Loucy (cell line): ENCODE results near the gene NXPH2.

ENCODE experiments used
- H2AFZ ChIP-seq: fragments of 200-600 bp; sonication (generic); 2 replicates; pipeline ENCODE4 v1.6.0; 2016; ENCODE audit warnings: antibody characterized with exemption, mild to moderate bottlenecking, low read length, moderate library complexity
- H3F3A ChIP-seq: fragments of 200-600 bp; 2 replicates; pipeline ENCODE4 v1.6.0; 2016; ENCODE audit warnings: antibody characterized with exemption, low read depth, mild to moderate bottlenecking
- H3K27me3 ChIP-seq: fragments of 200-600 bp; sonication (generic); 2 replicates; pipeline ENCODE4 v1.6.1; 2014; ENCODE audit warnings: low read length, mild to moderate bottlenecking; ENCODE audit not compliant: insufficient read depth, poor library complexity, severe bottlenecking
- H3K36me3 ChIP-seq: fragments of 200-600 bp; sonication (generic); 2 replicates; pipeline ENCODE4 v1.6.1; 2016; ENCODE audit warnings: low read length; ENCODE audit not compliant: insufficient read depth
- H3K4me1 ChIP-seq: fragments of 200-600 bp; sonication (generic); 2 replicates; pipeline ENCODE4 v1.5.1; 2014; ENCODE audit warnings: low read length, mild to moderate bottlenecking; ENCODE audit not compliant: insufficient read depth, poor library complexity, severe bottlenecking
- H3K4me2 ChIP-seq: fragments of 200-600 bp; sonication (generic); 2 replicates; pipeline ENCODE4 v1.6.0; 2014; ENCODE audit warnings: antibody characterized with exemption, low read length, low read depth, mild to moderate bottlenecking; ENCODE audit not compliant: poor library complexity, severe bottlenecking
- H3K4me3 ChIP-seq: fragments of 200-600 bp; sonication (generic); 2 replicates; pipeline ENCODE4 v1.5.1; 2014; ENCODE audit warnings: low read length, mild to moderate bottlenecking, mixed read lengths; ENCODE audit not compliant: poor library complexity, severe bottlenecking
- H3K79me2 ChIP-seq: fragments of 200-600 bp; sonication (generic); 2 replicates; pipeline ENCODE4 v1.6.1; 2014; ENCODE audit warnings: low read length; ENCODE audit not compliant: insufficient read depth
- H3K9ac ChIP-seq: fragments of 200-600 bp; sonication (generic); 2 replicates; pipeline ENCODE4 v1.6.0; 2014; ENCODE audit warnings: mild to moderate bottlenecking, low read depth, low read length, moderate library complexity; ENCODE audit not compliant: poor library complexity, severe bottlenecking
- H3K9me2 ChIP-seq: fragments of 200-600 bp; sonication (generic); replicated peaks from 2 replicates; pipeline ENCODE4 v1.6.1; 2016; ENCODE audit warnings: low read depth, low read length, mixed read lengths
- H3K9me3 ChIP-seq: fragments of 200-600 bp; sonication (generic); 2 replicates; pipeline ENCODE4 v1.6.1; 2014; ENCODE audit warnings: mild to moderate bottlenecking, antibody characterized with exemption, low read length, low read depth; ENCODE audit not compliant: insufficient read depth
- H4K20me1 ChIP-seq: fragments of 200-600 bp; sonication (generic); 2 replicates; pipeline ENCODE4 v1.6.0; 2014; ENCODE audit warnings: antibody characterized with exemption, low read length, mild to moderate bottlenecking; ENCODE audit not compliant: insufficient read depth, poor library complexity, severe bottlenecking
- EZH2phosphoT487 ChIP-seq: fragments of 200-600 bp; IDR thresholded peaks from 2 replicates; pipeline ENCODE4 v1.6.1; 2018; ENCODE audit warnings: antibody characterized with exemption, mild to moderate bottlenecking, moderate library complexity, borderline replicate concordance
- TF ChIP-seq, protein P1 (sequence below): fragments of 200-600 bp; sonication (generic); conservative IDR thresholded peaks from 2 replicates; pipeline ENCODE4 v1.5.1; 2014; ENCODE audit warnings: mild to moderate bottlenecking, antibody characterized with exemption, low read length

NXPH2 gene

DNA sequence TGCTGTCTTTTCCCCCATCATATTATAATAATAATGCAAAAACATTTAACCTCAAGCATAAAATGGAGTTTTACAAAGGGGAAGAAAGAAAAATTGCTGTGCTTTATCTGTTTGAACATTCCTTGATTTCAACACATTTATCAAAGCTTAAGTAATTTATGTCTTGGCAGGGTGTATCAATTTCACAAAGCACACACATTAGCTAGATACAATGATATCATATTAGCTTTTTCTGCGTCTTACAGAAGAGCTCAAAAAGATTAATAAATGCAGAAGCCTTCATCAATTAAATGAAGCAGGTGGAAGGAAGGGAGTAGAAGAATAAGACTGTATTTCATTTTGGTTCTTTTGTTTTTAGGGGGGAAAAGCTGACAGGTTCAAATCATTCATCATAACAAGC, 103.0 kb downstream of the NXPH2 start:
- Histone ChIP-seq H3K36me3 (no peaks in the 10 kb centered on the region), H4K20me1 (no peaks in the 10 kb centered on the region), H3K4me3 (no peak overlapping the region), H3K9me3 (no peaks in the 10 kb centered on the region), H3K9ac (no peak overlapping the region), H3K4me1 (no peaks in the 10 kb centered on the region), H3K9me2 (no peaks in the 10 kb centered on the region), H2AFZ (no peak overlapping the region), H3K4me2 (no peak overlapping the region), H3K79me2 (no peaks in the 10 kb centered on the region), H3F3A (no peaks in the 10 kb centered on the region), H3K27me3 (no peaks in the 10 kb centered on the region)
- TF ChIP-seq EZH2phosphoT487, result no peak
- TF ChIP-seq, protein P1, sequence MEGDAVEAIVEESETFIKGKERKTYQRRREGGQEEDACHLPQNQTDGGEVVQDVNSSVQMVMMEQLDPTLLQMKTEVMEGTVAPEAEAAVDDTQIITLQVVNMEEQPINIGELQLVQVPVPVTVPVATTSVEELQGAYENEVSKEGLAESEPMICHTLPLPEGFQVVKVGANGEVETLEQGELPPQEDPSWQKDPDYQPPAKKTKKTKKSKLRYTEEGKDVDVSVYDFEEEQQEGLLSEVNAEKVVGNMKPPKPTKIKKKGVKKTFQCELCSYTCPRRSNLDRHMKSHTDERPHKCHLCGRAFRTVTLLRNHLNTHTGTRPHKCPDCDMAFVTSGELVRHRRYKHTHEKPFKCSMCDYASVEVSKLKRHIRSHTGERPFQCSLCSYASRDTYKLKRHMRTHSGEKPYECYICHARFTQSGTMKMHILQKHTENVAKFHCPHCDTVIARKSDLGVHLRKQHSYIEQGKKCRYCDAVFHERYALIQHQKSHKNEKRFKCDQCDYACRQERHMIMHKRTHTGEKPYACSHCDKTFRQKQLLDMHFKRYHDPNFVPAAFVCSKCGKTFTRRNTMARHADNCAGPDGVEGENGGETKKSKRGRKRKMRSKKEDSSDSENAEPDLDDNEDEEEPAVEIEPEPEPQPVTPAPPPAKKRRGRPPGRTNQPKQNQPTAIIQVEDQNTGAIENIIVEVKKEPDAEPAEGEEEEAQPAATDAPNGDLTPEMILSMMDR, result no peak

DNA sequence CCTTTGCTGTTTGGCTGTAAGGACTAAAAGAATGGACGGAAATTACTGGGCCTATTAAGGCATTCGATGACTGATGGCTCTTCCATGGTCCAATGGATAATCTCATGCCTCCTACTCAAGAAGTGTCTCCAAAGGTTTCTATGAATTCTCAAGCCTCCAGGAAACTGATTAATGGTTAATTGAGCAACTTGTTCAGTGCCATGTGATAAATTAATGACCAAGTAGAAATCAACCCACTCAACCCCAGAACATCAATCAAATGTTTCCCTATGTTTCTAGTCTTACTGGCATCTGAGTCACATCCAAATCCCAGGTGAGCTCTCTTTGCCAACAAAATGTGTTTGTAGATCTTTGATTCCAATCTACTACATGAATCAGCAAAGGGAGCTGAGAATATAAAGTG, 103.6 kb downstream of the NXPH2 start:
- no peak for TF ChIP-seq EZH2phosphoT487
- TF ChIP-seq, protein P1, result no peak
- Histone ChIP-seq H4K20me1 (no peaks in the 10 kb centered on the region), H3K4me2 (no peak overlapping the region), H3K4me1 (no peaks in the 10 kb centered on the region), H3F3A (no peaks in the 10 kb centered on the region), H3K27me3 (no peaks in the 10 kb centered on the region), H3K9me2 (no peaks in the 10 kb centered on the region), H2AFZ (no peak overlapping the region), H3K4me3 (no peak overlapping the region), H3K9ac (no peak overlapping the region), H3K36me3 (no peaks in the 10 kb centered on the region), H3K9me3 (no peaks in the 10 kb centered on the region), H3K79me2 (no peaks in the 10 kb centered on the region)

DNA sequence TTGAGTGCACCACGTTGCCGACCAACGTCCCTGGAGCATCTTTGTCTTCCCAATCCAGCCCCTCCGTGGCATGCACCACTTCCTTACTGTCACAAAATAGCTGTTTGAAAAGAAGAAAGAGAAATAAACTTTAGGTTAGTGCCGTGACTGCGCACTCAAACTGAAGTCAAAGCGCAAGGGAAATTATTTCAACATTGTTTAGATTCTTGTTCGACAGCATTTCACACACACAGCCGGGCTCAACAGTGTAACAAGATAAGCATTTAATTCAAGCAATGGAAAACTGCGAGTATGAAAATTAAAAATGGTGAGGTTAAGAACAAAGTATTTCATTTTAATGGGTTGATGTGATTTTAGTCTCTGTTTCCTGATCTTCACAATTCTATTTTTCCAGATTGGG, 108.6 kb downstream of the NXPH2 start:
- H2AFZ ChIP-seq, result no peak overlapping the region

More for the DNA sequence above, 108.6 kb downstream of the NXPH2 start:
- H3K4me2 ChIP-seq, result no peak overlapping the region
- no peak for TF ChIP-seq EZH2phosphoT487
- TF ChIP-seq, protein P1, result no peak
- H3F3A ChIP-seq, result no peaks in the 10 kb centered on the region
- H3K9ac ChIP-seq, result no peak overlapping the region
- H3K36me3 ChIP-seq, result no peaks in the 10 kb centered on the region
- H3K4me3 ChIP-seq, result no peak overlapping the region
- no peaks in the 10 kb centered on the region for H4K20me1 ChIP-seq
- no peaks in the 10 kb centered on the region for H3K9me2 ChIP-seq
- no peaks in the 10 kb centered on the region for H3K79me2 ChIP-seq
- H3K9me3 ChIP-seq, result no peaks in the 10 kb centered on the region
- H3K4me1 ChIP-seq, result no peaks in the 10 kb centered on the region
- no peaks in the 10 kb centered on the region for H3K27me3 ChIP-seq
